GM12891 (cell line): ENCODE results near the gene SAP30BP.

Source experiments
- POLR2A ChIP-seq: IDR thresholded peaks from 2 replicates; pipeline ENCODE4 v1.6.1; 2011; ENCODE audit warnings: low read depth, low read length, control low read depth
- SPI1 ChIP-seq: IDR thresholded peaks from 2 replicates; pipeline ENCODE4 v1.6.1; 2011; ENCODE audit warnings: low read depth, low read length, control low read depth
- TAF1 ChIP-seq: IDR thresholded peaks from 2 replicates; pipeline ENCODE4 v1.6.1; 2011; ENCODE audit warnings: low read depth, low read length, control low read depth

DNA sequence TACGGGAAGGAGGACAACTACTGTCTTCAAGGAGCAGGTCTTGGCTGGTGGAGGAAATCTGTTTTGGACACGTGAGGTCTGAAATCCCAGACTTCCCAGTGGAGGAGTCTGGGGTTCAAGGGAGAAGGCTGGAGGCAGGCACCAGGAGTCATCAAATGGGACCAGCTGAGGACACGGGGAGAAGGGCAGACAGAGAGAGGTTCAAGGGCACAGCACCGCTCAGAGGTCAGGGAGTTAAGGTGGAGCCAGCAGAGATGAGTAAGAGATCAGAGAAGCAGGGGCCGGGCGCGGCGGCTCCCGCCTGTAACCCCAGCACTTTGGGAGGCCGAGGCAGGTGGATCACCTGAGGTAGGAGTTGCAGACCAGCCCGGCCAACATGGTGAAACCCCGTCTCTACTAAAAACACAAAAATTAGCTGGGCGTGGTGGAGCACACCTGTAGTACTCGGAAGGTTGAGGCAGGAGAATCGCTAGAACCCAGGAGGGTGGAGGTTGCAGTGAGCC, 44.3 kb upstream of the SAP30BP start:
- no peak for TF ChIP-seq POLR2A
- TF ChIP-seq SPI1: no peak
- no peak for TF ChIP-seq TAF1
